OCI-LY1 (cell line): ENCODE measurements around the gene OR51S1.

ENCODE experiments used
- EZH2 ChIP-seq: fragments of 200-600 bp; sonication (generic), shearing (Covaris generic); IDR thresholded peaks from 2 replicates; pipeline ENCODE4 v1.8.0; 2017; ENCODE audit warnings: borderline replicate concordance, mixed run types, mild to moderate bottlenecking, antibody characterized with exemption, low read length, moderate library complexity, mixed read lengths
- TF ChIP-seq, protein P1 (sequence below): fragments of 200-600 bp; sonication (generic), shearing (Covaris generic); IDR thresholded peaks from 2 replicates; pipeline ENCODE4 v1.5.1; 2017; ENCODE audit warnings: mild to moderate bottlenecking, antibody characterized with exemption, low read length, moderate library complexity, mixed read lengths

DNA sequence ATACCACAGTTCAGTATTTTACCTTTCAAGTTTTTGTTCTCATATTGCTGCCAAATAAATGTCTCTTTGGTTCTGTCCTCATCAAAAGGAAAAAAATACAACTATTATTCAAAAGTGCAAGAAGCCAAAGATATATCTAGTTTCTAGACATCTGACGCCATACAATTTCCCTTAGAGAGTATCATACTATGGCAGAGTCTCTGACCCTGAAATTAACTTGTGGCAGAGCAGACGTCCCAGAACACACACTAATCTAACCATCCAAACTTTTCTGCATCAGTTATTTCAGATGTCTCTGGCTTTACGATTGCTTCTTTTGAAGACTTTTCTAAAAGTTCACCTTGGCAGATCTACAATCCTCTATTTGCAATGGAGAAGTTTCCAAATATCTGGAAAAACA is 35.4 kb upstream of the OR51S1 start:
- TF ChIP-seq, protein P1, sequence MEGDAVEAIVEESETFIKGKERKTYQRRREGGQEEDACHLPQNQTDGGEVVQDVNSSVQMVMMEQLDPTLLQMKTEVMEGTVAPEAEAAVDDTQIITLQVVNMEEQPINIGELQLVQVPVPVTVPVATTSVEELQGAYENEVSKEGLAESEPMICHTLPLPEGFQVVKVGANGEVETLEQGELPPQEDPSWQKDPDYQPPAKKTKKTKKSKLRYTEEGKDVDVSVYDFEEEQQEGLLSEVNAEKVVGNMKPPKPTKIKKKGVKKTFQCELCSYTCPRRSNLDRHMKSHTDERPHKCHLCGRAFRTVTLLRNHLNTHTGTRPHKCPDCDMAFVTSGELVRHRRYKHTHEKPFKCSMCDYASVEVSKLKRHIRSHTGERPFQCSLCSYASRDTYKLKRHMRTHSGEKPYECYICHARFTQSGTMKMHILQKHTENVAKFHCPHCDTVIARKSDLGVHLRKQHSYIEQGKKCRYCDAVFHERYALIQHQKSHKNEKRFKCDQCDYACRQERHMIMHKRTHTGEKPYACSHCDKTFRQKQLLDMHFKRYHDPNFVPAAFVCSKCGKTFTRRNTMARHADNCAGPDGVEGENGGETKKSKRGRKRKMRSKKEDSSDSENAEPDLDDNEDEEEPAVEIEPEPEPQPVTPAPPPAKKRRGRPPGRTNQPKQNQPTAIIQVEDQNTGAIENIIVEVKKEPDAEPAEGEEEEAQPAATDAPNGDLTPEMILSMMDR = no peak
- TF ChIP-seq EZH2 = no peak
